ENCODE results near the gene DVL2.

The DVL2 gene

DNA sequence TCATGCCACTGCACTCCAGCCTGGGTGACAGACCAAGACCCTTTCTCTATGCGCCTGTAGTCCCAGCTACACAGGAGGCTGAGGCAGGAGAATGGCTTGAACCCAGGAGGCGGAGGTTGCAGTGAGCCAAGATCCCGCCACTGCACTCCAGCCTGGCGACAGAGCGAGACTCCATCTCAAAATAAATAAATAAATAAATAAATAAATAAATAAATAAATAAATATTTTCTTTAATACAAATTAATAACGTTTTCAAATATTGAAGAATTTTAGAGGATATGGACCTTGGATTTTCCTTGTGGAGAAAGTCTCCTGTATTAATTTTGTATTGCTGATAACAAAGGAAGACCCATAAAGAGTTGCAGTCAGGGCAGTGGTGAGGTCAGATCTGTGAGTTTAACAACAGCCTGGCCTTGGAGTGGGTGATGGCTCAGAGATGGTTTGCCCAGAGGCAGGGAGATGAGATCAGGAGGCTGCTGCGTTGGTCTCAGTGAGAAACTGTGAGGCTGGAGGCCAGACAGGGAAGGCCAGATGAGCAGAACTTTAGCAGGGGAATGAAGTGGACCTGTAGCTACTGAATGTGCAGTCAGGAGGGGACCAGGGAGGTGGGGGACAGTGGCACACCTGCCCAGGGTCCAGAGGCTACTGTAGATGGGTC lies 50.8 kb downstream of the DVL2 start:
- TF ChIP-seq TAF1 (IDR thresholded peaks at IDR 0.05; ENCODE audit: borderline replicate concordance, insufficient read depth, low read length) (no peak), SIN3A (IDR thresholded peaks at IDR 0.05; ENCODE audit: borderline replicate concordance, insufficient read depth, low read length) (no peak), POLR2AphosphoS5 (IDR thresholded peaks at IDR 0.05; ENCODE audit: low read depth, low read length) (no peak), FOXP2 (optimal IDR thresholded peaks at IDR 0.05; ENCODE audit: borderline replicate concordance, extremely low read depth, extremely low read length, insufficient read depth) (no peak)
- TF ChIP-seq, protein P1, sequence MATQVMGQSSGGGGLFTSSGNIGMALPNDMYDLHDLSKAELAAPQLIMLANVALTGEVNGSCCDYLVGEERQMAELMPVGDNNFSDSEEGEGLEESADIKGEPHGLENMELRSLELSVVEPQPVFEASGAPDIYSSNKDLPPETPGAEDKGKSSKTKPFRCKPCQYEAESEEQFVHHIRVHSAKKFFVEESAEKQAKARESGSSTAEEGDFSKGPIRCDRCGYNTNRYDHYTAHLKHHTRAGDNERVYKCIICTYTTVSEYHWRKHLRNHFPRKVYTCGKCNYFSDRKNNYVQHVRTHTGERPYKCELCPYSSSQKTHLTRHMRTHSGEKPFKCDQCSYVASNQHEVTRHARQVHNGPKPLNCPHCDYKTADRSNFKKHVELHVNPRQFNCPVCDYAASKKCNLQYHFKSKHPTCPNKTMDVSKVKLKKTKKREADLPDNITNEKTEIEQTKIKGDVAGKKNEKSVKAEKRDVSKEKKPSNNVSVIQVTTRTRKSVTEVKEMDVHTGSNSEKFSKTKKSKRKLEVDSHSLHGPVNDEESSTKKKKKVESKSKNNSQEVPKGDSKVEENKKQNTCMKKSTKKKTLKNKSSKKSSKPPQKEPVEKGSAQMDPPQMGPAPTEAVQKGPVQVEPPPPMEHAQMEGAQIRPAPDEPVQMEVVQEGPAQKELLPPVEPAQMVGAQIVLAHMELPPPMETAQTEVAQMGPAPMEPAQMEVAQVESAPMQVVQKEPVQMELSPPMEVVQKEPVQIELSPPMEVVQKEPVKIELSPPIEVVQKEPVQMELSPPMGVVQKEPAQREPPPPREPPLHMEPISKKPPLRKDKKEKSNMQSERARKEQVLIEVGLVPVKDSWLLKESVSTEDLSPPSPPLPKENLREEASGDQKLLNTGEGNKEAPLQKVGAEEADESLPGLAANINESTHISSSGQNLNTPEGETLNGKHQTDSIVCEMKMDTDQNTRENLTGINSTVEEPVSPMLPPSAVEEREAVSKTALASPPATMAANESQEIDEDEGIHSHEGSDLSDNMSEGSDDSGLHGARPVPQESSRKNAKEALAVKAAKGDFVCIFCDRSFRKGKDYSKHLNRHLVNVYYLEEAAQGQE (IDR thresholded peaks at IDR 0.05; ENCODE audit: insufficient read depth in 1 of 2, low read depth in 2 of 2, low read length in 2 of 2) = no peak

DNA sequence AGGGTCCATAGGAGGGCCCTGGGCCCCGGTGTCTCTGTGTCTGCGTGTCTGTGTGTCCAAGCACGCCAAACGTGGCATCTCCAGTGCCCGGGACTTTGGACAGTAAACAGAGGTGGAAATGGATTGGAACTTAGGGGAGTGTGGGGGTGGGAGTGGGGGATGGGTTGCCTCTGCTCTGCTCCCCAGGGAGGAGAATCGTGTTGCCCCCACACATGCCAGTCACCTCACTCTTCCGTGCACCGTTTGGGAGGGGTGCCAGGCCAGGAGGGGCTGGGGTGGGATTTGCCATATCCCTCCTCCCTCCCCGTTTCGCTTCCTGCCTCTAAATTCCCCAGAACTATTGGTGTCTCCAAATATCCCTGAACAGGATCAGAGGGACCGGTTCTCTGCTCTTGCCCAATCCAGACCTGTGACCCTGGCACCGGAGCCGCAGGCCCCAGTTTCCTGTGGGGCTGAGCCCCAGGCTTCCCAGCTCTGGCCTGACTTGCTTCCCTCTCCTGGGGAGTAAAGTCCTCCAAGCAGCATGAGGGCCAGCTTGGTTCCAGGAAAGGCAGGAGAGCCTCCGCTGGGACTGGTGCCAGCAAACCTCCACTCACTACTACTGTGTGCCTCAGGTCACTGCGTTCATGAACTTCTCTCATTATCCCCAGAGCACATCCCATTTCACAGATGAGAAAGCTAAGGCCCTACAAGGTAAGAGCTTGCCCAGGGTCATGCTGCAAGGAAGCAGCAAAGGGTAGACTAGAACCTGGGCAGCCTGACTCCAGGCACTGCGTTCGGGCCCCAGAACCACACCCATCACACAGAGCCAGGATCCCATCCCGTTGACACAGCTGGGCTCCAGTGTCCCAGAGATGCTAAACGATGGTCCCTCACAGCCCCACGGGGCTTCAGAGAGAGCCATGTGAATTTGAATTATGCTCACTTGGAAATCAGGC lies 54.7 kb downstream of the DVL2 start, which contains the start of gene ASGR1:
ASGR1 (minus strand) TSS at position 54 of the 938 bp plus-strand sequence. CDS start 807 bp downstream, outside the sequence.
- TF ChIP-seq, protein P1 (IDR thresholded peaks at IDR 0.05; ENCODE audit: insufficient read depth in 1 of 2, low read depth in 2 of 2, low read length in 2 of 2) = no peak
- no peak for TF ChIP-seq TAF1 (IDR thresholded peaks at IDR 0.05; ENCODE audit: borderline replicate concordance, insufficient read depth, low read length)
- TF ChIP-seq POLR2AphosphoS5 (IDR thresholded peaks at IDR 0.05; ENCODE audit: low read depth, low read length) = no peak
- no peak for TF ChIP-seq FOXP2 (optimal IDR thresholded peaks at IDR 0.05; ENCODE audit: borderline replicate concordance, extremely low read depth, extremely low read length, insufficient read depth)
- TF ChIP-seq SIN3A (IDR thresholded peaks at IDR 0.05; ENCODE audit: borderline replicate concordance, insufficient read depth, low read length) = no peak

- TF ChIP-seq, protein P1 (IDR thresholded peaks at IDR 0.05; ENCODE audit: insufficient read depth in 1 of 2, low read depth in 2 of 2, low read length in 2 of 2) = no peak
- TF ChIP-seq SIN3A (IDR thresholded peaks at IDR 0.05; ENCODE audit: borderline replicate concordance, insufficient read depth, low read length) (no peak), FOXP2 (optimal IDR thresholded peaks at IDR 0.05; ENCODE audit: borderline replicate concordance, extremely low read depth, extremely low read length, insufficient read depth) (no peak), TAF1 (IDR thresholded peaks at IDR 0.05; ENCODE audit: borderline replicate concordance, insufficient read depth, low read length) (no peak), POLR2AphosphoS5 (IDR thresholded peaks at IDR 0.05; ENCODE audit: low read depth, low read length) (no peak)
Measured at GRCh38 chr17:7178973-7179316, 55.4 kb downstream of the DVL2 start.

- TF ChIP-seq TAF1 (IDR thresholded peaks at IDR 0.05; ENCODE audit: borderline replicate concordance, insufficient read depth, low read length) = no peak
- TF ChIP-seq, protein P1 (IDR thresholded peaks at IDR 0.05; ENCODE audit: insufficient read depth in 1 of 2, low read depth in 2 of 2, low read length in 2 of 2) = no peak
Measured at GRCh38 chr17:7177954-7178477, 56.3 kb downstream of the DVL2 start.

Data from PFSK-1 (cell line).